ENCODE results near the gene CNTNAP5. TPM values are rescaled to one million over a fixed set of nuclear protein-coding genes. Genes with fewer than 3 reads are reported as not detected.
A peak's percentile ranks its signal among the peaks of the same experiment; 100 is the strongest.

CNTNAP5 gene
- total RNA-seq, 1 experiment from 2014 or later = not detected

GRCh38 chr2:124915567-124915966 lies 890.5 kb downstream of the CNTNAP5 start:
- TF ChIP-seq, protein P1, sequence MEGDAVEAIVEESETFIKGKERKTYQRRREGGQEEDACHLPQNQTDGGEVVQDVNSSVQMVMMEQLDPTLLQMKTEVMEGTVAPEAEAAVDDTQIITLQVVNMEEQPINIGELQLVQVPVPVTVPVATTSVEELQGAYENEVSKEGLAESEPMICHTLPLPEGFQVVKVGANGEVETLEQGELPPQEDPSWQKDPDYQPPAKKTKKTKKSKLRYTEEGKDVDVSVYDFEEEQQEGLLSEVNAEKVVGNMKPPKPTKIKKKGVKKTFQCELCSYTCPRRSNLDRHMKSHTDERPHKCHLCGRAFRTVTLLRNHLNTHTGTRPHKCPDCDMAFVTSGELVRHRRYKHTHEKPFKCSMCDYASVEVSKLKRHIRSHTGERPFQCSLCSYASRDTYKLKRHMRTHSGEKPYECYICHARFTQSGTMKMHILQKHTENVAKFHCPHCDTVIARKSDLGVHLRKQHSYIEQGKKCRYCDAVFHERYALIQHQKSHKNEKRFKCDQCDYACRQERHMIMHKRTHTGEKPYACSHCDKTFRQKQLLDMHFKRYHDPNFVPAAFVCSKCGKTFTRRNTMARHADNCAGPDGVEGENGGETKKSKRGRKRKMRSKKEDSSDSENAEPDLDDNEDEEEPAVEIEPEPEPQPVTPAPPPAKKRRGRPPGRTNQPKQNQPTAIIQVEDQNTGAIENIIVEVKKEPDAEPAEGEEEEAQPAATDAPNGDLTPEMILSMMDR (IDR thresholded peaks at IDR 0.05; ENCODE audit: unreplicated experiment) = peak; percentile 37
- Mint-ChIP-seq H3K27me3 (ENCODE audit: insufficient read depth, unreplicated experiment) (no peaks in the 10 kb centered on the region), H3K4me1 (ENCODE audit: insufficient read depth, unreplicated experiment) (peaks cover 28% of the 10 kb centered on the region), H3K27ac (ENCODE audit: low read depth, unreplicated experiment) (no peak overlapping the region), H3K36me3 (ENCODE audit: insufficient read depth, unreplicated experiment) (no peaks in the 10 kb centered on the region), H3K9me3 (ENCODE audit: unreplicated experiment) (no peaks in the 10 kb centered on the region), H3K4me3 (ENCODE audit: unreplicated experiment) (no peak overlapping the region)
- BruUV-seq (replicated peaks) = no TSS peak
- DNase-seq (ENCODE audit: unreplicated experiment) = peak; percentile 20
- intact Hi-C loops (cut with micrococcal nuclease) = loop anchor here (1.0 to 10.0 kb wide), 2 partner anchors 557 to 1859 kb away; no protein-coding TSS in a partner anchor
- CTCF ChIA-PET = interaction anchor here (0.6 to 1.8 kb wide), 9 partner anchors 25 to 1722 kb away, joined by 3 to 12 read pairs (median 4); no protein-coding TSS in a partner anchor
- POLR2A ChIA-PET = interaction anchor here (0.7 to 1.3 kb wide), 2 partner anchors 253 to 395 kb away, joined by 3 to 4 read pairs; no protein-coding TSS in a partner anchor

DNA sequence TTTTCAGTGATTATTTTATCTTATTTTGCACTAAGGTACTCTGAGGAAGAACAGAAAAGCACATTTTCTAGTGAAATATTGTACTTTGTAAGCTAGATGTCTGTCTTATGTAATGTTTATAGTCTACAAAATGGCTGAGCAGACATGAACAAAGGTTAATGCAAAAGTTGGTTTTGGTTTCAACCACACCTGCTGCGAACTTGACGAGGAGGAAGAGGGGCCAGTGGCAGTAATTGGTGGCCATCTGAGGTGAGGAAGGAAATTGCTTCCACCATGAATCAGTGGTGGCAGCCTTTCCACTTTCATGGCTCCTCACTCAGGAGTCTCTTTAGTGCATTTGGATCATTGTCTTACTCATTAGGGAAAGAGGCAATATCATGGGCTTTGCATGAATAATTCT lies 894.2 kb downstream of the CNTNAP5 start:
- Mint-ChIP-seq H3K4me1 (ENCODE audit: insufficient read depth, unreplicated experiment) (peaks cover 15% of the 10 kb centered on the region), H3K36me3 (ENCODE audit: insufficient read depth, unreplicated experiment) (no peaks in the 10 kb centered on the region), H3K4me3 (ENCODE audit: unreplicated experiment) (no peak overlapping the region), H3K9me3 (ENCODE audit: unreplicated experiment) (no peaks in the 10 kb centered on the region), H3K27ac (ENCODE audit: low read depth, unreplicated experiment) (no peak overlapping the region), H3K27me3 (ENCODE audit: insufficient read depth, unreplicated experiment) (no peaks in the 10 kb centered on the region)
- no TSS peak for BruUV-seq (replicated peaks)
- POLR2A ChIA-PET = interaction anchor here (0.6 kb wide), 1 partner anchor 1552 kb away, joined by 3 read pairs; no protein-coding TSS in a partner anchor
- intact Hi-C loops (cut with micrococcal nuclease) = loop anchor here (10.0 kb wide), 1 partner anchor 1856 kb away; no protein-coding TSS in a partner anchor
- TF ChIP-seq, protein P1 (IDR thresholded peaks at IDR 0.05; ENCODE audit: unreplicated experiment) = no peak
- DNase-seq (ENCODE audit: unreplicated experiment) = no peak
- CTCF ChIA-PET = no interaction called here

DNA sequence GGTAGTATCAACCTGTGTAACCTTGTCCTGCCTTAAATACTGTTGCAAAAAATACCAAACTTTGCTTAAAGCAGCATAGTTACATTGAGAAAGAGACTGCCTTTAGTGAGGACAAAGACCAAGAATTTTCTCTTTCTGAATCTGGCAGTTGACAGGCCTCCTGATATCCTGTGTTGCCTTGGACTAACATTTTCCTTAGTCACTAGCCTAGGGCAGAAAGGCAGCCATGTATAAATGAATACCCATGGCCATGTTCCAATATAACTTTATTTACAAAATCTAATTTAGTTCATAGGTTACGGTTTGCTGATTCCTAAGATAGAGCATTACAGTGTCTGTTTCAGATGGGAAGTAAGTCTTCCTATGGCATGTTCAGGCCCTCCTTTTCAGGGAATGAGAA lies 895.4 kb downstream of the CNTNAP5 start:
- Mint-ChIP-seq H3K27ac (ENCODE audit: low read depth, unreplicated experiment) (no peak overlapping the region), H3K27me3 (ENCODE audit: insufficient read depth, unreplicated experiment) (no peaks in the 10 kb centered on the region), H3K4me1 (ENCODE audit: insufficient read depth, unreplicated experiment) (peaks cover 12% of the 10 kb centered on the region), H3K4me3 (ENCODE audit: unreplicated experiment) (no peak overlapping the region), H3K36me3 (ENCODE audit: insufficient read depth, unreplicated experiment) (no peaks in the 10 kb centered on the region), H3K9me3 (ENCODE audit: unreplicated experiment) (no peaks in the 10 kb centered on the region)
- TF ChIP-seq, protein P1 (IDR thresholded peaks at IDR 0.05; ENCODE audit: unreplicated experiment) = no peak
- no TSS peak for BruUV-seq (replicated peaks)
- CTCF ChIA-PET = no interaction called here
- intact Hi-C loops (cut with micrococcal nuclease) = no loop called here
- POLR2A ChIA-PET = no interaction called here
- DNase-seq (ENCODE audit: unreplicated experiment) = peak; percentile 16

GRCh38 chr2:124921191-124921590 lies 896.1 kb downstream of the CNTNAP5 start:
- intact Hi-C loops (cut with micrococcal nuclease) = no loop called here
- Mint-ChIP-seq H3K36me3 (ENCODE audit: insufficient read depth, unreplicated experiment) (no peaks in the 10 kb centered on the region), H3K27me3 (ENCODE audit: insufficient read depth, unreplicated experiment) (no peaks in the 10 kb centered on the region), H3K4me1 (ENCODE audit: insufficient read depth, unreplicated experiment) (peaks cover 7% of the 10 kb centered on the region), H3K27ac (ENCODE audit: low read depth, unreplicated experiment) (no peak overlapping the region), H3K9me3 (ENCODE audit: unreplicated experiment) (no peaks in the 10 kb centered on the region), H3K4me3 (ENCODE audit: unreplicated experiment) (no peak overlapping the region)
- no TSS peak for BruUV-seq (replicated peaks)
- POLR2A ChIA-PET = no interaction called here
- no peak for DNase-seq (ENCODE audit: unreplicated experiment)
- TF ChIP-seq, protein P1 (IDR thresholded peaks at IDR 0.05; ENCODE audit: unreplicated experiment) = no peak
- CTCF ChIA-PET = interaction anchor here (1.0 kb wide), 1 partner anchor 551 kb away, joined by 4 read pairs; no protein-coding TSS in a partner anchor
